HG03066 (cell line): ENCODE results near the gene RBFOX2.
"Not testable (repeated sequence)": the region's sequence is repeated elsewhere in the genome, so short reads cannot be mapped to it uniquely, and the experiment has no call there.

ENCODE experiments used
- ATAC-seq: cut with Tn5 transposase; IDR thresholded peaks from one replicate; pipeline ENCODE4 v1.9.1; 2021; ENCODE audit warnings: low read depth; ENCODE audit not compliant: unreplicated experiment

RBFOX2 gene

GRCh38 chr22:36010090-36010489 lies 18.5 kb downstream of the RBFOX2 start:
- no peak for ATAC-seq

- ATAC-seq, result no peak
Measured at GRCh38 chr22:36009085-36009484, 19.5 kb downstream of the RBFOX2 start.

- ATAC-seq, result no peak
Measured at GRCh38 chr22:36008565-36008964, 20.1 kb downstream of the RBFOX2 start.

- ATAC-seq, result no peak
Measured at GRCh38 chr22:36008131-36008530, 20.5 kb downstream of the RBFOX2 start.

DNA sequence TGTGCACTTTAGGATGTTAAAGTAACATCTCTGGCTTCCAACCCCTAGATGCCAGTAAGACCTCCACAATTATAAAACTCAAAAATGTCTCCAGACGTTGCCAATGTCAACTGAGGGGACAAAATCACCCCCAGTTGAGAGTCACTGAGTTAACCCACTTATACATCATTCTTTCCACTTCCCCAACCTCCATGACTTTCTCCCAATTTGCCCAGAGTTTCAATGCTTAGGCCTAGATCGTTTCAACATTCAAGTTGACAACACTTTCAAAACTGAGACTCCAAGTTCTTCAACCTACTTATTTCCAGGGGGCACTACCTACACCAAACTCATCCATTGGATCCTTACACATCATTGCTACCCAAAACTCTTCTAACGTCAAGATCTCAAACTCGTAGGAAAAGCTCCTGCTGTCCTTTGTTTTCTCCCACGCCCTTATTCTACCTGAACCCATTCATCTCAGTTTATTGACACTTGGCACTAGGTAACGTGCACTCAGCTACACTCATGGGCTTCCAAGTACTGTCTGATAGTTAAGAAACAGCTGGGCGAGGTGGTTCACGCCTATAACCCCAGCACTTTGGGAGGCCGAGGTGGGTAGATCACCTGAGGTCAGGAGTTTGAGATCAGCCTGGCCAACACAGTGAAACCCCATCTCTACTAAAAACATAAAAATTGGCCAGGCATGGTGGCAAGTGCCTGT lies 24.5 kb downstream of the RBFOX2 start:
- no peak for ATAC-seq

GRCh38 chr22:36002718-36003260 lies 25.8 kb downstream of the RBFOX2 start:
- no peak for ATAC-seq

DNA sequence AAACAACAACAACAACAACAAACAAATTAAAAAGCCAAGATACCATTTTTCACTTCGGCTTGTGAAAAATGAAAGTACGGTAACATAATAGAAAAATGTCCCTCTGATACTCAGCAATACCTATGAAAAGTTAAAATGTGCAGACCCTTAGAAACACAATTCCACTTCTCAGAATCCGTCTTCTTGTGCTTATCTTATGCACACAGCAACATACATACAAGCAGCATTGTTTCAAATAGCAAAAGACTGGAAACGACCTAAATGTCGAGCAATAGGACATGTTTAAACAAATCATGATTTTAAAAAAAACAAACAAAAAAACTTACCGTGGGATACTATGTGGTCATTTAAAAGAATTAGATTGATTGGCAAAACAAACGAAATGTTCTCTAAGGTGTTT lies 26.5 kb downstream of the RBFOX2 start:
- ATAC-seq, result no peak

DNA sequence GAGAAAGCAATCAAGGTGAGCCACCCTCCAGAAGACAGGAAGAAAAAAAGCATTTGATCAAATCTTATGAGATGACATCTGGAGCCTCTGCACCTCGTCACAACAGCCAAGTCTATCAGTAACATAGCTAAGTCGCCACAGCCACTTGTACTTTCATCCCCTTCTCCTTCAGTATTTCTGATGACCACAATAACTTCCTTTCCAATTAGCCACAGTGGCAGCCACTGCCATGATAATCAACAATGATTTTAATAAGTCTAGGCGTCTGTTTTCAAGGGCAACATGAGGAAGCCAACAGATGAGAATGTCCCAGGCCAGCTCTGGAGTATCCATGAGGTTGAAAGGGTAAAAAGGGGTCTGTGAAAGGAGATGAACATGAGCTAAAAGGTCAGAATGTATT lies 29.9 kb downstream of the RBFOX2 start:
- no peak for ATAC-seq

GRCh38 chr22:35997438-35997837 lies 31.2 kb downstream of the RBFOX2 start:
- ATAC-seq, result no peak

DNA sequence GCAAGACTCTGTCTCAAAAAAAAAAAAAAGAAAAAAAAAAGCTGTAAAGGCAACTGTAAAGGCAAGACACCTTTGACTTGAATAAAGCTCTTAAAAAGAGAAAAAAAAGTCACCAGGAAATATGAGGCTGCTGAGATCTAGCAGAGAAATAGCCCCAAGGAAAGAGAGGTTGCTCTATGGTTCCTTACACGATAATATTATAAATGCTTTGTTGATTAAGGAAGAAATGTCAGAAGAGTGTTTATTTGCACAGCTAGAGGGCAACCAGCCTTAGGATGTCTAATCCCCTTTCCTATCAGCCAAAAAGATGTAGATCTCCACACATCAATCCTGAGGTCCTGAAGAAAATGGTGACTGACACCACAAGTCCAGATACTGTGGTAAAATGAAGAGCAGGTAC lies 32.0 kb downstream of the RBFOX2 start:
- ATAC-seq, result no peak

DNA sequence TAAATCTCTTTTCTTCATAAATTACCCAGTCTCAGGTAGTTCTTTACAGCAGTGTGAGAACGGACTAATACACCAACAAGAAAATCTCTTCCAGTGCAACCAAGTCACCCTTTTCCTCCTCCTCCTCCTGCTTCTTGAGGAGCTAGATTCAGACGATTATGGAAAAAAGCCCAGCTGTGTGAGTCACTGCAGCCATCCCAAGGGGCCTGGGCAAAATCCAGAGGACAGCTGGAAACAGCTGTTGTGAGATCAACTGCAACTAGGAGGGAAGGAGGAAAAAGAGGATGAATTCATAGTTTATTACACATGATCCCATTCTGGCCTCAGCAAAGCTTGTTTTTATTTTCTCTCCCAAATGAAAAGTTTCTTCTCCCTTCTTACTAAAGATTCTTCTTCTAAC lies 32.9 kb downstream of the RBFOX2 start:
- no peak for ATAC-seq

DNA sequence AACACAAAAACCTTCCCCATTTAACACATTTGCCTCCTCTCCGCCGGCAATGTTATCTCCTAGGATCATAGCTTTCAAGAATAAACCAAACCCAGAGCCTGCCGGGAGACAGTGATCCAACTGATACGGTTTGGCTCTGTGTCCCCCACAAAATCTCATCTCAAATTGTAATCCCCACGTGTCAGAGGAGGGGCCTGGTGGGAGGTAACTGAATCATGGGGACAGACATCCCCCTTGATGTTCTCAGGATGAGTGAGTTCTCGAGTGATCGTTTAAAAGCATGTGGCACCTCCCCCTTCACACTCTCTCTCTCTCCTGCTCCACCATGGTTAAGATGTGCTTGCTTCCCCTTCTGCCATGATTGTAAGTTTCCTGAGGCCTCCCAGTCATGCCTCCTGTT lies 33.3 kb downstream of the RBFOX2 start:
- ATAC-seq, result no peak

- not testable (repeated sequence) for ATAC-seq
Measured at GRCh38 chr22:35993727-35994126, 34.9 kb downstream of the RBFOX2 start.

- no peak for ATAC-seq
Measured at GRCh38 chr22:35993048-35993714, 35.4 kb downstream of the RBFOX2 start.

GRCh38 chr22:35991168-35991567 lies 37.5 kb downstream of the RBFOX2 start:
- no peak for ATAC-seq

GRCh38 chr22:35988030-35988429 lies 40.6 kb downstream of the RBFOX2 start:
- no peak for ATAC-seq

- ATAC-seq, result no peak
Measured at GRCh38 chr22:35987487-35987886, 41.1 kb downstream of the RBFOX2 start.

DNA sequence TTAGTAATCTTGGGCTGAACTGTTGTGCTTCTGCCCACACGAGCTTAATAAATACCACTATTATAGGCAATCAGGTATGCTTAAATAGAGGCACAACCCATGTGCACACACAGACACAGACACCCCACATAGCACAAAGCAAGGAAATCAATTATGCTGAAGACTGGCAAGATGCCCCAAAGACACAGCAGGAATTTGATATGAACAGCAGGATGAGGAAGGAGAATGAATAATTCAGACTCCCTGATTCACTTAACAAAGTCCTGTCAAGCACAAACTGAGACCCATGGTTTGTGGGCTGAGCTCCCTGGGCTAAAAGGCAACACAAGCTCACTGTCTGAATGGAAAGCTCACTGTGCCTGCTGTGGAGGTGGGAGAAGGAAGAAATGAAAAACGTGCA lies 42.5 kb downstream of the RBFOX2 start:
- ATAC-seq, result no peak

- ATAC-seq, result no peak
Measured at GRCh38 chr22:35985371-35985770, 43.3 kb downstream of the RBFOX2 start.

DNA sequence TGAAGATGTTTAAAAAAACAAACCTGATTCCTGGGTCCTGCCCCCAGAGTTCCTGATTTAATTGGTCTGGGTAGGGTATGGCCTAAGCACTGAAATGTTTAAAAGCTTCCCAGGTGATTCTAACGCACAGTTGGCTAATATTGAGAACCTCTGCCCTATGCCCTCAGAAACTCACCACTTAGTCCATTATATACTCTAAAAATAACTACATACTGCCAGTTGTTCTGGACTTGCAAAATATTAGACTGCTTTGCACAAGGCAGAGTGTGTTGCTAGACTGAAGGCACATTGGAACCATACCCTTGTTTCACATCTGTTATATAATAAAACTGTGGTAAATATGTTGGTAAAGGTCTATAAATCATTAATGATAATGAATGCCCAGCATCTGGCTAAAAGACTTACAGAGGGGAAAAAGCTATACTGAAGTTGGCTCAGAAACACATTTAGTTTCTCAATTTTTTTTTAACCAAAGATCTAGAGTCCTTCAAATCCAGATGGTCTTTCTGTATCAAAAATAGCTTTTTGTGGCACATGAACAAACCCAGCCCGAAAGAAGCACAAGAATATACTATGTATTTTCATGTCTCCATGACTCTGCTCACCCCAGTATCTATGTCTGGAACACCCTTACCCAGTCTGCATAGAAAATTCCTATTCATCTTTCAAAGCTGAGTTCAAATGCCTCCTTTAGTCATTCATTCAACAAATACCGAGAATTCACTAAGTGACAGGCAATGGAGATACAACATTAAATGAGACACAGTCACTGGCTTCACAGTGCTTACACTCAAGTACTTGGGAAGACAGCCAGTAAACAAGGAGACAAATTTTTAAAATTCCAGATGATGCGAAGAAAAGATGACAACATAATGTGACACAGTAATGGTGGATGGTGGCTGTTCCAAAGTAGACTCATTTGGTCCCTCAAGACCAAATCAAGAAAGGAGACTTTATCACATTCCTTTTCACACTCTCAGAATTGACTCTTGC lies 44.1 kb downstream of the RBFOX2 start:
- ATAC-seq, result no peak

DNA sequence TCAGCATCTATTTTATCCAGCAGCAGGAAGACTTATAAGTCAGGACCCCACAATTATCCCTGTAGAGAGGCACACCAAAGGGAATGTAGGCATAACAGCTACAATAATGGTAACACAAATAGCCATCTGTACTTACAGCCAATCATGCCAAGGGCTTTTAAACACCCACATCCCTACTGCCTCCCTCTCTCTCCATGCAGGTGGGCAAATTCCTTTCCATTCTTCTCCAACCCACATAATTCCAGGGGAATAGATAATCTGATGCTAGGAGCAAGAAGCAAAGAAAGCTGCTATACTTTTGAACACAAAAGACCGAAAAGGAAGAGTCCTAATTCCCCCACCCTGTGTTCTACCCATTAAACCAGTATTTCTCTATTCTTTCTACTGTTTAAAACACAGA lies 46.7 kb downstream of the RBFOX2 start:
- no peak for ATAC-seq
